ENCODE data around the gene LYZL1.

The LYZL1 gene

GRCh38 chr10:29250066-29250465 is 38.8 kb upstream of the LYZL1 start:
- ATAC-seq, result no peak
- no peak for TF ChIP-seq ZC3H10 (CRISPR knock-in tag; IDR thresholded peaks at IDR 0.05)
- TF ChIP-seq ESRRG (CRISPR knock-in tag; IDR thresholded peaks at IDR 0.05), result no peak
- no peak for TF ChIP-seq ZNF8 (CRISPR knock-in tag; IDR thresholded peaks at IDR 0.05)
- TF ChIP-seq CREB5 (CRISPR knock-in tag; IDR thresholded peaks at IDR 0.05; ENCODE audit: low read depth), result no peak
- no peak for TF ChIP-seq BACH2 (CRISPR knock-in tag; IDR thresholded peaks at IDR 0.05; ENCODE audit: borderline replicate concordance)
- TF ChIP-seq TOX (CRISPR knock-in tag; IDR thresholded peaks at IDR 0.05; ENCODE audit: borderline replicate concordance), result no peak
- no peak for TF ChIP-seq TCF4 (CRISPR knock-in tag; IDR thresholded peaks at IDR 0.05; ENCODE audit: borderline replicate concordance)
- TF ChIP-seq SNAI2 (CRISPR knock-in tag; IDR thresholded peaks at IDR 0.05), result no peak
- TF ChIP-seq, protein P1, sequence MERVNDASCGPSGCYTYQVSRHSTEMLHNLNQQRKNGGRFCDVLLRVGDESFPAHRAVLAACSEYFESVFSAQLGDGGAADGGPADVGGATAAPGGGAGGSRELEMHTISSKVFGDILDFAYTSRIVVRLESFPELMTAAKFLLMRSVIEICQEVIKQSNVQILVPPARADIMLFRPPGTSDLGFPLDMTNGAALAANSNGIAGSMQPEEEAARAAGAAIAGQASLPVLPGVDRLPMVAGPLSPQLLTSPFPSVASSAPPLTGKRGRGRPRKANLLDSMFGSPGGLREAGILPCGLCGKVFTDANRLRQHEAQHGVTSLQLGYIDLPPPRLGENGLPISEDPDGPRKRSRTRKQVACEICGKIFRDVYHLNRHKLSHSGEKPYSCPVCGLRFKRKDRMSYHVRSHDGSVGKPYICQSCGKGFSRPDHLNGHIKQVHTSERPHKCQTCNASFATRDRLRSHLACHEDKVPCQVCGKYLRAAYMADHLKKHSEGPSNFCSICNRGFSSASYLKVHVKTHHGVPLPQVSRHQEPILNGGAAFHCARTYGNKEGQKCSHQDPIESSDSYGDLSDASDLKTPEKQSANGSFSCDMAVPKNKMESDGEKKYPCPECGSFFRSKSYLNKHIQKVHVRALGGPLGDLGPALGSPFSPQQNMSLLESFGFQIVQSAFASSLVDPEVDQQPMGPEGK (CRISPR knock-in tag; IDR thresholded peaks at IDR 0.05; ENCODE audit: borderline replicate concordance), result no peak
- TF ChIP-seq ZFP30 (CRISPR knock-in tag; IDR thresholded peaks at IDR 0.05), result no peak
- no peak for TF ChIP-seq RARB (CRISPR knock-in tag; IDR thresholded peaks at IDR 0.05)
- no peak for TF ChIP-seq POU6F1 (CRISPR knock-in tag; IDR thresholded peaks at IDR 0.05; ENCODE audit: borderline replicate concordance, low read depth)

- ATAC-seq, result no peak
- no peak for TF ChIP-seq ZNF70 (CRISPR knock-in tag; IDR thresholded peaks at IDR 0.05)
- TF ChIP-seq, protein P2, sequence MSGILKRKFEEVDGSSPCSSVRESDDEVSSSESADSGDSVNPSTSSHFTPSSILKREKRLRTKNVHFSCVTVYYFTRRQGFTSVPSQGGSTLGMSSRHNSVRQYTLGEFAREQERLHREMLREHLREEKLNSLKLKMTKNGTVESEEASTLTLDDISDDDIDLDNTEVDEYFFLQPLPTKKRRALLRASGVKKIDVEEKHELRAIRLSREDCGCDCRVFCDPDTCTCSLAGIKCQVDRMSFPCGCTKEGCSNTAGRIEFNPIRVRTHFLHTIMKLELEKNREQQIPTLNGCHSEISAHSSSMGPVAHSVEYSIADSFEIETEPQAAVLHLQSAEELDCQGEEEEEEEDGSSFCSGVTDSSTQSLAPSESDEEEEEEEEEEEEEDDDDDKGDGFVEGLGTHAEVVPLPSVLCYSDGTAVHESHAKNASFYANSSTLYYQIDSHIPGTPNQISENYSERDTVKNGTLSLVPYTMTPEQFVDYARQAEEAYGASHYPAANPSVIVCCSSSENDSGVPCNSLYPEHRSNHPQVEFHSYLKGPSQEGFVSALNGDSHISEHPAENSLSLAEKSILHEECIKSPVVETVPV (CRISPR knock-in tag; IDR thresholded peaks at IDR 0.05), result no peak
- TF ChIP-seq RARB (CRISPR knock-in tag; IDR thresholded peaks at IDR 0.05), result no peak
- TF ChIP-seq CSDC2 (CRISPR knock-in tag; IDR thresholded peaks at IDR 0.05), result no peak
- no peak for TF ChIP-seq ZNF8 (CRISPR knock-in tag; IDR thresholded peaks at IDR 0.05)
- TF ChIP-seq CREB5 (CRISPR knock-in tag; IDR thresholded peaks at IDR 0.05; ENCODE audit: low read depth), result no peak
- no peak for TF ChIP-seq ARNTL (CRISPR knock-in tag; IDR thresholded peaks at IDR 0.05; ENCODE audit: borderline replicate concordance, low read depth)
Observed at GRCh38 chr10:29252811-29253689, 35.8 kb upstream of the LYZL1 start.

- TF ChIP-seq, protein P2 (CRISPR knock-in tag; IDR thresholded peaks at IDR 0.05), result no peak
- TF ChIP-seq ZC3H10 (CRISPR knock-in tag; IDR thresholded peaks at IDR 0.05), result no peak
- TF ChIP-seq SNAI2 (CRISPR knock-in tag; IDR thresholded peaks at IDR 0.05), result no peak
- no peak for TF ChIP-seq TCF4 (CRISPR knock-in tag; IDR thresholded peaks at IDR 0.05; ENCODE audit: borderline replicate concordance)
- no peak for TF ChIP-seq TSHZ2 (CRISPR knock-in tag; IDR thresholded peaks at IDR 0.05)
- TF ChIP-seq RARB (CRISPR knock-in tag; IDR thresholded peaks at IDR 0.05), result no peak
- no peak for ATAC-seq
Observed at GRCh38 chr10:29253690-29254029, 35.2 kb upstream of the LYZL1 start.

Data from SK-N-SH treated with all-trans-retinoic acid at 6 μM for 48 hours (cell line).